HG03575 (cell line): ENCODE results near the gene FARP1.

ENCODE experiments used
- ATAC-seq: cut with Tn5 transposase; IDR thresholded peaks from one replicate; pipeline ENCODE4 v1.9.1; 2021; ENCODE audit not compliant: unreplicated experiment, insufficient number of reproducible peaks, low FRiP score; ENCODE audit errors: extremely low read depth

Gene FARP1

DNA sequence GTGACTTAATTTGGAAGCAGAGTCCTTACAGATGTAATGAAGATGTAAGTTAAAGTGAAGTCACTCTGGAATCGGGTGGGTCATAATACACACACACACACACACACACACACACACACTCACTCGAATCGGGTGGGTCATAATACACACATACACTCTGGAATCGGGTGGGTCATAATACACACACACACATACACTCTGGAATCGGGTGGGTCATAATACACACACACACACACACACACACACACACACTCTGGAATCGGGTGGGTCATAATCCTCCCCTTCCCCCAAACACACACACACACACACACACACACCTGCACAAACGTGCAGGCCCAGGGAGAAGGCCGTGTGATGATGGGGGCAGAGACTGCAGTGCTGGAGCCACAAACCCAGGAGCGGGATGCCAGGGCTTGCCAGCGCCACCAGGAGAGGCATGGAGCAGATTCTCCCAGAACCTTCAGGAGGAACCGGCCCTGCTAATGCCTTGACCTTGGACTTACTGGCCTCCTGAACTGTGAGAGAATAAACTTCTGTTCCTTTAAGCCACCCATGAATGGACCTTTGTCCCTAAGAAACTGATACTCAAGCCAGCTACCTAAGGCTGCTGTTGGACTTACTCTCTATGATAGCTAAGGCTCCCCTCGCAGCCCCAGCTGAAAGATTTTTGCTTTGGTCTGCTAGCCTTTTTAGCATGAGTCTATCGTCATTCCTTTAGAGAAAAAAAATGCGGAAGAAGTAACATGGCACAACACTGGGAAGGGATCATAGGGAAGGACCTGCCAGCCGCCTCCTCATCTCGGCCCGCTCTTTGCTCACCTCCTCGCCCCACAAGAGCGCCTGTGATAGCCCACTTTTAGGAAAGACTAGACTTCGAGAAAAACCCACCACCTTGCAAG, 170.4 kb downstream of the FARP1 start:
- no peak for ATAC-seq

DNA sequence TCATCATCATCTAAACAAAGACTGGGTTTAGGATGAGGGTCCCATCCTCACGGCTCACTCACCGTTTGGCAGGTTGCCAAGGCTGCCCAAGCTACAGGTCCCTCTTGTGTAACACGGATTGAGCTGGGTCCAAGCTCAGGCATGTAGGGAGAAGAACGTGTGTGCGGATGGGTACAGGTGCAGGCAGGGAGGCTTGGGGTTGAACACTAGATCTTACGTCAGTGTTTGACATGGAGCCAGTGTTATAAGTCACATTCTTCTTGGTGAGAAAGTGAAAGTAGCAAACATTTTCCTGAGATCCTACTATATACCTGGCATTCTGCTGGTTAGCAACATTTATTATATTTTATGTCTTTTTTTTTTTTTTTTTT, 171.0 kb downstream of the FARP1 start:
- ATAC-seq, result no peak

DNA sequence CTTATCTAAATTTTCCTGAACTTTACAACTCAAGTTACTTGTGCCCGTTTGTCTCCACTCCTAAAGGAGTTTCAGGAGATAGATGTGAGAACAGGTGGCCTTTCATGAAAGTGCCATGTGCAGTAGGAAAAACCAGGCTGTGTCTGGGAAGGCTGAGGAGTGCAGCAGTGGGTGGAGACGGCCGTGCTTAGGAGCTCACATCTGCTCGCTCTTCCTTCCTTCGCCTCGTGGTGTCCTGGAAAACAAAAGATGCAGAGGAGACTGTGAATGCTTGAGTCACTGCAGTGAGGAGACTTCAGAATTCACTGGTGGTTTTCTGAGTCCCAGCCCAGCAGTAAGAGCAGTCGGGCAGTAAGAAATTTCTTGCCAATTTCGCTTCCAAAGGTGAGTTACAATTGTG, 172.6 kb downstream of the FARP1 start:
- no peak for ATAC-seq

DNA sequence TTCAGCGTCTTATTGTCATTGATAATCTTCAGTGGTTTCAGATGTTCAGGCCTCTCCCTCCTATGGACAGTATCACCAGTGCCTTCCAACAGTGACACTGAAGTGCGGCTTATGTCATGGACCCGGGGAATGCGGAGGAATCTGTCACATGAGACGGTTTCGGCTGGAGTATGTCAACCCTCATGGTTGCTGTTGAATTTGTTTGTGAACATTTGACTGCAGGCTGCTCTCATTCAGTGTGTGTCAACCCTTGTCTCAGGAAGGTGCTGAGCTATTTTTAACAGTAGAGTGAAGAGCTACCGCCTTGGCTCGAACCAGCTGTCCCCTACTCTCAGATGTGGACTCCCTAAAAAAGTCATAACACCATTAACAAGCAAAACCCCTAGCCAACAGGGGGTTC, 173.0 kb downstream of the FARP1 start:
- no peak for ATAC-seq

DNA sequence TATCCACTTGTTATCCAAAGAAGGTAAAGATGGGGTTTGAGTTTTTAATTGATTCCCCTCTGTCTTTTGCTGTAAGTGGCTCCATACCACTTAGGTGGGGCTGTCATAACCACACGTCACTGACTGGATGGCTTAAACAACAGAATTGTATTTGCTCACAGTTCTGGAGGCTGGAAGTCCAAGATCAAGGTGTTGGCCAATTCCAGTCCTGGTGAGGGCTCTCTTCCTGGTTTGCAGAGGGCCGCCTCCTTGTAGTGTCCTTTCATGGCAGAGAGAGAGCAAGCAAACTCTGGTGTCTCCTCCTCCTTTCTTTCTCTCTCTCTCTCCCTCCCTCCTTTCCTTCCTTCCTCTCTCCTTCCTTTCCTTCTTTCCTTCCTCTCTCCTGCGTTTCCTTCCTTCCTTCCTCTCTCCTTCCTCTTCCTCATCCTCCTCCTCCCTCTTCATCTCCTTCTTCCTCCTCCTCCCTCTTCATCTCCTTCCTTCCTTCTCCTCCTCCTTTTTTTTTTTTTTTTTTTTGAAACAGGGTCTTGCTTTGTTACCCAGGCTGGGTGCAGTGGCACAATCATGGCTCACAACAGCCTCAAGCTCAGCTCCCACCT, 174.8 kb downstream of the FARP1 start:
- ATAC-seq, result no peak

DNA sequence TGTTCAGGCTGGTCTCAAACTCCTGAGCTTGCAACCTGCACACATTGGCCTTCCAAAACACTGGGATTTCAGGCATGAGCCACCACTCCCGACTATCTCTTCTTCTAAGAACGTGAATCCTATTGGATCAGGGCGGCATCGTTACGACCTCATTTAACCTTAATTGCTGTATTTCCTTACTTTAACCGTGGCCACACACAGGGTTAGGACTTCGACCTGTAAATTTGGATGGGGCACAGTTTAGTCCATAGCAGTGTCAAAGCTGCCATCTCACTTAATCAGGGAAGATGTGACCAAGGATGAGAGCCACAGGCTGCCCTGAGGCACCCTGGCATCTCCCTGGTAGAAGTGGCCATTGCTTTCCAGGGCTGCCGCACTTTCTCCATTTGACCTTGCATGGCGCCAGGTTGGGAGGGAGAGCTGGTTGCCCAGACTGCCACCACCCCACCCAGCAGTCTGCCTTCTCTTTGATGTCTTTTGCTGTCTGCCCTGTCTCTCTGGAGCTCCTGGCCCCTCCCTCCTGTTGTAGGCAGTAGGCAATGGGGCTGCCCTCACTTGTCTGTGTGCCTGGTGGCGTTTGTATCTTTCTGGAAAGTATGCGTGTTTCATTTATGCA, 175.5 kb downstream of the FARP1 start:
- no peak for ATAC-seq

DNA sequence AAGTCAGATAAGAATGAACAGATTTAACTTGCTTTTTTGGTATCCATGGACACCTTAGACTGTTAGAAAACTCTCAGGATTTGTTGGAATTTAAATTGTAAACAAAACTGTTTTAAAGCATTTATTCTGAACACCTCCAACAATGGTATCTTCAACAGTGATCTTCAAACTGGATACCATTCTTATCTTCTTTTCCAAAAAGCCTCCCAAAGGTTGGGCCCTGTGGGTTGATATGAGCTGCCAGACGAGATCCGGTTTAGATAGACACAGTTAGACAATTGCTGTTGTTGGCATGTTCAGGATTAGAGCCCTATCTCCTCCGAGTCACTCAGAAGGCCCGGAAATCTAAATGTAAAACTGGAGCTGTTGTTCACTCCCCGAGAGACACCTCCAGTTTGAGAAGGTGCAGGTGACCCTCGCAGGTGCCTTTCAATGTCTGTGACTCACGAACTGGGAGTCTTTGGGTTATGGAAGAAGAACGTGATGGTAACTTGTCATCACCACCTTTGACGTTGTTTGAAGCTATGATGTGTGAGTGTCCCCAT, 177.7 kb downstream of the FARP1 start:
- ATAC-seq, result no peak

DNA sequence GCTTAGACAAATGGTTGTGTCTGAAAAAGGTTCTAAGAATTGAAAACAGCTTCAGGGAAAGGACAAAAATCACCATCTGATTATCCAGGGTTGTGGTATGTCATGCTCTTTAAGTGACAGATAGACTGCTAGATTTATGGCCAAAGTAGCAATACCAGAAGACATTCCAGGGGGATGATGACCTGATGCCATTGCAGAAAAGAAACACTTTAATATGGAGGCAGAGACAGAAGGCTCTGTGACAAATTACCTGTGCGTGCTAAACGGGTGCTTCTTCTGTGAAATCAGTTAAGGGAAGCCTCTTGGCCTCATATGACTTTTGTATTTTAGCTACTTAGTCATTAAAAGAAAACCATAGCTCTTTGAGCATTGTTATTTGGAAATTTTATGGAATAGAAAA, 178.5 kb downstream of the FARP1 start:
- no peak for ATAC-seq

DNA sequence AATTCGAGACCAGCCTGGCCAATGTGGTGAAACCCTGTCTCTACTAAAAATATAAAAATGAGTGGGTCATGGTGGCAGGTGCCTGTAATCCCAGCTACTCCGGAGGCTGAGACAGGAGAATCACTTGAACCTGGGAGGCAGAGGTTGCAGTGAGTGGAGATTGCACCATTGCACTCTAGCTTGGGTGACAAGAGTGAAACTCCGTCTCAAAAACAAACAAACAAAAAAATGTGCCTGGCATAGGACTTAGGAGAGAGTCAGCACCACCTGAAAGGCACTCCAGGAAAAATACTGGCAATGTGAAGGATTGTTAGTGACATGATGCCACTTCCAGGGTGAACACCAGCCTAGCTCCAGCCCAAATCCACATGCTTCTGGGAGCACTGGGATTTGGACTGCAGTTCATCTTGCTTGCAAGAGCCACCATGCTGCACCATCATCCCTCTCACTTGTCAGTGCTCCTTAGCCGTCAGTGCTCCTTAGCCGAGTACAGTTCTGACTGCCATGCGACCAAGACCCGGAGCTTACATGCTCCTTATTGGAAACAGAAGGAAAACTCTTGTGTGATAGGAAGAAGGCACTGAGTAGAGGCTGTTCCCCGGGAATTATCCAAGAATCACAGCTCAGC, 179.3 kb downstream of the FARP1 start:
- ATAC-seq, result no peak

DNA sequence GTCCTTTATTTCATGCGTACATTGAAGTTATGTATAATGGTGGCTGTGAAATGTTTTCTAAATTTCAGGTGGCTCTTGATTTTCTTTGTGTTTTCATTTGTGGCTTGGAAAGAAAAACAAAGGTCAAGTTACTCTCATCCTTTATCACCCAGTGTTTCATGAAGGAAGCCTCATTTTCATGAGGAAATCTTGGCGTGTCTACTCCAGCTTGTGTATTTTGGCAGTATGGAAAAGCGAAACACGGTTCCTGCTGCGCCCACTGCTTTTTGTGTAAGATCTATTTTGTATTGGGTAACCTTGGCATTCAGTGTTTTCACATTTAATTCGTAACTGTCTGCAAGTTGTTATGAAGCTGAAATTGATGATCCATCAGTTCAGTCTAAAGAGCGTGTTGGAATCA, 181.2 kb downstream of the FARP1 start:
- no peak for ATAC-seq

DNA sequence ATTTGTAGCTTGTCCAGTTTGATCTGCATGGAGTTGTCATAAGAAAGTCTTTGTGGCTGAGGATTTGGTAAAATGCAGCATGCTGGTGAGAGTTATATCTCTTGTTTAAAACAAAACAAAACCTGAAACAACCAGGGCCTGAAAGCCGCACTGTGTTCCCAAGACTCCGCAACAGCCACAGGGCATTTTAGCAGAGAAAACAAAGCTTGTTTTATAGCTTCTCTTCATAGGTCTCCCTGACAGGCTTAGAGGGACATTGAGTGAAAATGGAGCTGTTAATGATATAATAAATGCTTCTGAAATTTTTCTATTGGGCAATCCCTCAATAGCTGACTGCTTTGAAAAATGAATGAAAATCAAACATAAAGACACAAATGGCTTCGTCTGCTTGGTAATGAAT, 182.8 kb downstream of the FARP1 start:
- no peak for ATAC-seq

DNA sequence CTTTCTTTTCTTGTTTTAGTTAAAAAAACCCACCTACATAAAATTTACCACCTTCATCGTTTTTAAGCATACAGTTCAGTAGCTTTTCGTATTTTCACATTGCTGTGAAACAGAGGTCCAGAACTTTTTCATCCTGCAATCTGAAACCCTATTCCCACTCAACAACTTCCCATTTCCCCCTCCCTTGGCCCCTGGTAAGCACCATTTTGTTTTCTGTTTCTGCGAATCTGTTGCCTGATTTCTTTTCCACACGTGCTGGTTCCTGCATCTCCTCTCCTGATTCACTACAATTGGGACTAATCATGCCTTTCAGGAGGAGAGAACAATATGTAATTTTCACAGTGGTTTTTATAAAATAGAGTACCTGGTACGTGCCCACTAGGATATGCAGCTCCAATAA, 183.4 kb downstream of the FARP1 start:
- ATAC-seq, result no peak

DNA sequence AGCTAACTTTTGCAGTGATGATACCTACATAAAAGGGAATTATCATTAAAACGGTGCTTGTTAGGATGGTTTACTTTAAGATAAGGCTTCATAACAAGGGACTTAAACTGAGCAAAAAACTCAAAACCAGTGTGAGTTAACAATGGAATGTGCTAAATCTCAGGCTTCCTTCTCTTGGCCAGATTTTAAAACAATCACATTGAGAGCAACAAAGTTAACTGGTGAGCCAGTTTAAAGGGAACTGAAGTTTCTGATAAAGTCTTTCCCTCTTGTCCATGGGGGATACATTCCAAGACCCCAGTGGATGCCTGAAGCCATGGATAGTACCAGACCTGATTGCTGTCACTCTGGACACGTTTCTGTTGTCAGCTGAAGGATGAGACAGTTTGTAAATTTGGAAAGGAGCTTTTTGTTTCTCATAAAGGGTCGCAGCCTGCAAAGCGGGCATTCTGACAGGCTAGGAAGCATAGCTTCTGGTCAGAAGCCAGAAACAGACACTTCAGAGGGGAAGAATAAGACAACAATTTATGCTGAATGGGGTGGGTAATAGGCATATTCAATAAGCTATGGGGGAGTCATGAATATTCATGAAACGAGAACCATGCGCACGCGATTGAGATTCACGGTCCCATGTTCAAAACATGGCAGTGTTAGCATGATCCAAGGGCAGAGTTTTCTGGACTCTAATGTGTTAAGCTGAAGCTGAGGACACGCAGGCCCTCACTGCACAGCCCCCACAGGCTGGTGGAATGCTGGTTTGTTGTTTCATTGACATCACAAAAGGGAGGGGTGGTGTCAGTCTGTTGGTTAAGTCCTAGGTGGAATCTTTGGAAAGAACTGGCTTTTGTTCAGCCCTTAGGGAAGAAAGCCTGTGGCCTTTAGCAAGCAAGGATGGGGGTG, 184.7 kb downstream of the FARP1 start:
- ATAC-seq, result no peak

DNA sequence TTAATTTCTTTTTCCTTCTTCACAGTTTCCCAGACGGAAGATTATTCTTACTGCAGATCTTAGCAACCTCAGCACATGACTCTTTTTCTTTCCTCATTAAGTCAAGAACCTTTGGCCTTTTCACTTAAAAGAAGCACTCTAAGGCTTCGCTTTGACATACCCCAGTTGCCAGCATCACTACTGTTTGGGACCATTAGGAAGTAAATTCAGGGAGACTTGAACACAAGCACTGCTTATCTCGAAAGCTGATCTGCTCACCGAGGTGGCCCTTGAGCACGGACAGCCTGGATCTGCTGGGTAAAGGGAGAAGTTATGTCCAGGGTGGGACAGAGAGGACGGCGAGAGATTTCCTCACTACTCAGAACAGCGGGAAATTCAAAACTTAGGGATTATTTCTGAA, 185.6 kb downstream of the FARP1 start:
- no peak for ATAC-seq

DNA sequence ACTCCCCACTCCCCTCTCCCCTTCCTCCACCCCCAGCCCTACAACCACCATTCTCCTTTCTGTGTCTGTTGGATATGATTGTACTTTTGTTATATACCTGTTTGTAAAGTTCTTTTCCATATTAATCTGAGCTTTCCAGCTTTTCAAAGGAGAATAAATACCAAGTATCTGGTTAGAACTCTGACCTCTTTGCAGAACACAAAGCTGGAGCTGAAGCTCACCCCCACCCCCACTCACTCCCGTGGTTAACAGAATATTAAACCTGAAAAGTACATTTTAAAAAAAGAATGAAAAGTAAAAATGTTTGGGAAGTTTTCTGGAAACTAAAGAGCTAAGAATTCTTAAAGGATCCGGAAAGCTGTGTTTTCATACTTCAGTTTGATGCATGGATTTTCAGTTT, 189.3 kb downstream of the FARP1 start:
- no peak for ATAC-seq

DNA sequence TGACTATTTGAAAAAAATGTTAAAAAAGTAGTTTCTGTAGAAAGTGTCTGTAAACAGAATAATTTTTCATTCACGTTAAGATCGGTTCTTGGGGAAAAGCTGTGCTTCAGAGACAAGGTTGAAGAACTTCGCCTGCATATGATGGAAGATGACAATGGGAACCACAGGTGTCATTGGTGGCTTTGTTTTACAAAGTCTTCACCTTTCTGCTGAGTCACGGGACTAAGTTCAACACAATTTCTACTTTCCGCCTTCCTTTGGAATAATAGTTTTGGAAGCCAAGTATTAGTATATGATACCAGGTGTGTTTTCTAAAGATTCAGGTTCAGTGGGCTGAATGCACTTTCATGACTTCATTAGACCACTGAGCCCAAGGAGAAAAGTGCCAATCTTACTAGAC, 189.8 kb downstream of the FARP1 start:
- ATAC-seq, result no peak

DNA sequence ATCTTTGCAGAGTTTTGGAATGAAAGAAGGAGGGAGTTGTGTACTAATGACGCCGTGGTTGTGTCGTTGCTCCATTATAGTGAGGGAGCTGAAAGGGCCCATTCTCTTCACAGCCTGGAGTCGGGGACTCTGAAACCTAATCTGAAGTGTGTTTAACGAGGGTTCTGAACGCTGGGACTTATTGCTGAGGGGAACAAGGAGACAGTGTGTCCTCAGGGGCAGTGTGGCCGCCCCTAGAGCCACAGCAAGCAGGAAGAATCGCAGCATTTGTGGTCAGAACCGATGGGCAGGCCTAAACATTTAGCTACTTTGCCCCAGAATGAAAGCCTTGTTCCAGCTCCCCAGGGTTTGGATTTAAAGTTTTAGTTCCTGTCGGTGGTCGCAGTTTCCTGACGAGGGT, 190.6 kb downstream of the FARP1 start:
- ATAC-seq, result no peak

DNA sequence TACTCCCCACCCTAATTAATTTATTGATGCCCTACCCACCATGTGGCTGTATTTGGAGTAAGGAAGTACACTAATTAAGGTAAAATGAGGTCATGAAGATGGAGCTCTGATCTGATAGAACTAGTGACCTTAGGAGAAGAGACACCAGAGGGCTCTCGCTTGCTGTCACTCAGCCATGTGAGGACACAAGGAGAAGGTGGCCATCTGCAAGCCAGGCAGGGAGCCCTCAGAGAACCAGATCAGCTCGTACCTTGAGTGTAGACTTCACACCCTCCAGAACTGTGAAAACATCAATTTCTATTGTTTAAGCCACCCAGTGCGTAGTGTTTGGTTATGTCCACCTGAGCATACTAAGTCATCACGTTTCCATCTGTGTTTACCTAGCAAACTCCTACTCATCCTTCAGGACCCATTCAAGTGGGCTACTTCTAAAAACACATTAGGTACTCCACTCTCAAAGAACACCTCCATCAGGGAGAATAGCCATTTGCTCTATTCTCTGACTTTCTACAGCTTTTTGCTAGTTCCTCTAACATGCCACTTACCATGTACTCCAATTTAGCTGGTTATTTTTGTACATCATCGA, 191.8 kb downstream of the FARP1 start:
- no peak for ATAC-seq
